Spleen (tissue), 11 donors: ENCODE results near the gene SPATS2. TPM values are rescaled to one million over a fixed set of nuclear protein-coding genes. Genes with fewer than 3 reads are reported as not detected.

Experiments
- DNase-seq: peaks from one replicate; pipeline ENCODE4 v3.0.0-alpha.2; 2020
- H3K27ac ChIP-seq, 8 donors: fragments of 200-600 bp; sonication (generic) in 7 of 8; 1 replicate in 4 of 8; 2 replicates in 4 of 8; pipeline versions ENCODE4 v1.5.0 to v1.8.0; 2016 to 2021; ENCODE audit warnings: inconsistent platforms in 4 of 8, mild to moderate bottlenecking in 4 of 8, moderate library complexity in 1 of 8
- H3K27me3 ChIP-seq, 7 donors: fragments of 200-600 bp; sonication (generic) in 6 of 7; replicated peaks in 1 of 7; 1 replicate in 4 of 7; 2 replicates in 3 of 7; pipeline versions ENCODE4 v1.5.0 to v1.8.0; 2016 to 2021; ENCODE audit warnings: inconsistent platforms in 3 of 7, mild to moderate bottlenecking in 1 of 7
- H3K36me3 ChIP-seq, 6 donors: fragments of 200-600 bp; sonication (generic) in 5 of 6; 1 replicate in 4 of 6; 2 replicates in 2 of 6; pipeline versions ENCODE4 v1.5.0 to v1.8.0; 2016 to 2021; ENCODE audit warnings: inconsistent platforms in 2 of 6
- H3K4me1 ChIP-seq, 6 donors: fragments of 200-600 bp; sonication (generic) in 5 of 6; 1 replicate in 3 of 6; 2 replicates in 3 of 6; pipeline versions ENCODE4 v1.5.0 to v1.8.0; 2016 to 2021; ENCODE audit warnings: inconsistent platforms in 3 of 6
- H3K4me3 ChIP-seq, 8 donors: fragments of 200-600 bp; sonication (generic) in 7 of 8; 1 replicate in 4 of 8; 2 replicates in 4 of 8; pipeline versions ENCODE4 v1.5.0 to v1.8.0; 2016 to 2021; ENCODE audit warnings: inconsistent platforms in 4 of 8, mild to moderate bottlenecking in 4 of 8, moderate library complexity in 2 of 8
- H3K9me3 ChIP-seq, 8 donors: fragments of 200-600 bp; sonication (generic) in 7 of 8; 1 replicate in 4 of 8; 2 replicates in 4 of 8; pipeline versions ENCODE4 v1.5.0 to v1.8.0; 2016 to 2021; ENCODE audit warnings: inconsistent platforms in 4 of 8
- POLR2A ChIP-seq, 3 donors: fragments of 450-650 bp; IDR thresholded peaks; one replicate each; pipeline ENCODE4 v1.5.1; 2017; ENCODE audit warnings: antibody characterized with exemption in 3 of 3, mild to moderate bottlenecking in 1 of 3
- POLR2AphosphoS5 ChIP-seq, 3 donors: sonication (generic); formaldehyde crosslinking; IDR thresholded peaks; one replicate each; pipeline ENCODE4 v1.5.1; 2017; ENCODE audit warnings: antibody characterized with exemption in 3 of 3
- WGBS, 5 donors: extraction: QIAGEN DNeasy Blood & Tissue Kit in 3 of 5; methylation state at CpG; one replicate each; pipeline versions ENCODE4 v1.1.5 to v1.1.7; 2013 to 2018; 5-methylcytosine and 5-hydroxymethylcytosine counted together
- intact Hi-C: fragments of 100-400 bp; cut with DNase I; formaldehyde crosslinking; loops from one replicate; pipeline ENCODE4 v1.15.0; 2023; ENCODE audit warnings: low total_unique reads
- polyA plus RNA-seq, 3 donors: library from polyadenylated mRNA; stranded (reverse); fragments of 200-250 nt; gene quantifications; one replicate each; pipeline ENCODE4 v1.2.1, GENCODE V29; 2013
- total RNA-seq, 7 donors: library from RNA; depleted of rRNA in 3 of 7; stranded (reverse); fragments of >200 nt in 3 of 7; fragmentation: NEBNext Ultra II Directional in 4 of 7; extraction: Animal tissue kit (Norgen Biotek cat#: 25700) in 4 of 7; gene quantifications; one replicate each; pipeline versions ENCODE4 v1.1.0 to v1.2.1, GENCODE V29; 2016 to 2021
- TF ChIP-seq, protein P1 (sequence below), 11 experiments: fragments of 200-600 bp in 7 of 11; fragments of 450-650 bp in 4 of 11; sonication (generic) in 4 of 11; IDR thresholded peaks in 8 of 11; conservative IDR thresholded peaks in 3 of 11; 1 replicate in 7 of 11; 2 replicates in 4 of 11; pipeline versions ENCODE4 v1.4.0 to v1.8.0; 2016 to 2021; ENCODE audit warnings: antibody characterized with exemption in 11 of 11, inconsistent platforms in 4 of 11, mild to moderate bottlenecking in 1 of 11
- donor health status: healthy with polysubstance abuse.
- donor health status: DM: no; HTN: no; CAD: no; lungs with moderate emphysema.
- donor health status: DM: no; HTN: no; CAD: no.
- donor health status: Bipolar disorder and iron deficiency.
- donor health status: healthy.
- donor health status: DM: no; HTN: no; CAD: no.
- donor health status: DM: yes; HTN: yes; CAD: no.

SPATS2 gene
- total and polyA plus RNA-seq, 10 donors, result 7.1 to 27.0 (median 19.0) TPM

DNA sequence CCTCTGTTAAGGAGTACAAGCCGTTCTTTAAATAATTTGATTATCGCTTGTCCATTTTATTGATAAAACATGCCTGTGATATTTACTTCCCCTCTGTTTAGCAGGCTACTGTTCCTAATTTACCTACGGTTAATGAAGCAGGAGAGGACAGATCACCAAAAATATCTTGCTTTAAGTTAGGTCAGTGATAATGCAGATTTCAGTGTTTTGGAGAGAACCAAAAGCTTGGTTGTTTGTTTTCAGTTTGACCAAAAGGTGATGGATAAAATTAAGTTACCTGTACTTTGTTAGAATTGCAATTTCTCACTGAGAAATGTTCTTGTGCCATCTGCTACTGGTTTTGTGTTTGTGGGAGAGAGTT, 958 bp downstream of the SPATS2 start:
- intact Hi-C loops, result no loop called here
- peak overlapping the region in 7 of 8 donors; percentile 69 to 95 (median 84) for H3K4me3 ChIP-seq
- H3K9me3 ChIP-seq, result no peaks in the 10 kb centered on the region
- peak overlapping the region in 7 of 8 donors; percentile 85 to 96 (median 93) for H3K27ac ChIP-seq
- no peak for DNase-seq
- H3K4me1 ChIP-seq, result peaks cover 13 to 51% (median 41%) of the 10 kb centered on the region in 6 donors
- H3K36me3 ChIP-seq, result peaks cover 0 to 3% (median 0%) of the 10 kb centered on the region in 6 donors
- H3K27me3 ChIP-seq, result no peaks in the 10 kb centered on the region
- TF ChIP-seq POLR2A (IDR thresholded peaks at IDR 0.05) (no peak), POLR2AphosphoS5 (IDR thresholded peaks at IDR 0.05) (no peak)
- TF ChIP-seq, protein P1, sequence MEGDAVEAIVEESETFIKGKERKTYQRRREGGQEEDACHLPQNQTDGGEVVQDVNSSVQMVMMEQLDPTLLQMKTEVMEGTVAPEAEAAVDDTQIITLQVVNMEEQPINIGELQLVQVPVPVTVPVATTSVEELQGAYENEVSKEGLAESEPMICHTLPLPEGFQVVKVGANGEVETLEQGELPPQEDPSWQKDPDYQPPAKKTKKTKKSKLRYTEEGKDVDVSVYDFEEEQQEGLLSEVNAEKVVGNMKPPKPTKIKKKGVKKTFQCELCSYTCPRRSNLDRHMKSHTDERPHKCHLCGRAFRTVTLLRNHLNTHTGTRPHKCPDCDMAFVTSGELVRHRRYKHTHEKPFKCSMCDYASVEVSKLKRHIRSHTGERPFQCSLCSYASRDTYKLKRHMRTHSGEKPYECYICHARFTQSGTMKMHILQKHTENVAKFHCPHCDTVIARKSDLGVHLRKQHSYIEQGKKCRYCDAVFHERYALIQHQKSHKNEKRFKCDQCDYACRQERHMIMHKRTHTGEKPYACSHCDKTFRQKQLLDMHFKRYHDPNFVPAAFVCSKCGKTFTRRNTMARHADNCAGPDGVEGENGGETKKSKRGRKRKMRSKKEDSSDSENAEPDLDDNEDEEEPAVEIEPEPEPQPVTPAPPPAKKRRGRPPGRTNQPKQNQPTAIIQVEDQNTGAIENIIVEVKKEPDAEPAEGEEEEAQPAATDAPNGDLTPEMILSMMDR (IDR thresholded peaks at IDR 0.05 in 8 of 11, conservative IDR thresholded peaks at IDR 0.05 in 3 of 11), result no peak
- WGBS, 5 donors, result 22 to 35% (median 31%) methylated on average over 3 of the region's 3 CpGs

DNA sequence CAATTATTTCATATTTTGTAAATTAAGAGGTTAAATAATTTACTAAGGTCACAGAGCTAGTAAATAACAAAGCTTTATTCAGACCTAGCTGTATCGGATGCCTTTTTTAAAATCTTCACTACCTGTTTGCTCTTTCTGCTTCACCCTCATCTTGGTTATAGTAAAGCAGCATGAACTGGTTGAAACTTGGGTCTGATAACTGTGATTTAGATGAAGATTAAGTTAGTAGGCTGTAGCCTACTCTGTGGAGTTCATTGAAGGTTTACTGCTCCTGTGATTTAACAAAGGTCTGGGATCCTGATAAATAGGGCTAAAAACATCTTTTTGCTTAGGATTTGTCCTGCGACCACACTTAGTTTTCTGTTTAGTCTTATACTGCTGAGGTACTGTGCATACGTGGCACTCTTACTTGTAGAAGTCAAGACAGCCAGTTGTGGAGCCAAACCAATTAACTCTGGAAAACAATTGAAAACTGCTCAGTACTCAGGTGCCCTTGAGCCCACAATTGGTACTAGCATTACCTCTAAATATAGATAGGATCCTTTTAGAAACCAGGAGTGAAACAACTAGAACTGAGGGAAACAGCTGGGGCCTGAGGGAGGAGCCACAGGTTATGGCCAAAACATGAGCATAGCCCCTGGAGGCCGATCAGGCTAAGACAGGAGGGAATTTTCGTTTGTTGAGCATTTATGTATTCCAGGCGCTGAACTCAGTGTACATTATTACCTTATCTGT, 2.3 kb downstream of the SPATS2 start:
- 32 to 51% (median 46%) methylated on average over 6 of the region's 6 CpGs for WGBS, 5 donors
- H3K27ac ChIP-seq, result peak overlapping the region in 7 of 8 donors; percentile 4 to 96 (median 93)
- DNase-seq, result no peak

DNA sequence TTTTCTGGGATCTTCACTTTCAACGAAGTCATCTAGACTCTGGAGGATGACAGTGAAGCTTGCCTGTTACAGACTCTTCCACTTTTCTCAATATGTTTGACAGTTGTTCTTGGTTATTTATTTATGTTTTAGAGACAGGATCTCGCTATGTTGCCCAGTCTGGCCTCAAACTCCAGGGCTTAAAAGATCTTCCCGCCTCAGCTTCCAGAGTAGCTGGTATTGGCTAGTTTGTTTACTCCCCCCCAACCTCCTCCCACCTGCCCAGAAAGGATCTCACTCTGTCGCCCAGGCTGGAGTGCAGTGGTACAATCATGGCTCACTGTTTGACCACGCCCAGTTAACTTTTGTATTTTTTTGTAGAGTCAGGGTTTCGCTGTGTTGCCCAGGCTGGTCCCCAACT, 3.3 kb downstream of the SPATS2 start:
- no peaks in the 10 kb centered on the region for H3K27me3 ChIP-seq
- H3K9me3 ChIP-seq, result no peaks in the 10 kb centered on the region
- TF ChIP-seq, protein P1 (IDR thresholded peaks at IDR 0.05 in 8 of 11, conservative IDR thresholded peaks at IDR 0.05 in 3 of 11), result no peak
- TF ChIP-seq POLR2A (IDR thresholded peaks at IDR 0.05), result no peak
- no peak for TF ChIP-seq POLR2AphosphoS5 (IDR thresholded peaks at IDR 0.05)
- intact Hi-C loops, result no loop called here
- peaks cover 0 to 9% (median 0%) of the 10 kb centered on the region in 6 donors for H3K36me3 ChIP-seq
- DNase-seq, result no peak
- H3K4me1 ChIP-seq, result peaks cover 13 to 42% (median 37%) of the 10 kb centered on the region in 6 donors
- peak overlapping the region in 5 of 8 donors; percentile 1 to 96 (median 93) for H3K27ac ChIP-seq
- no peak overlapping the region for H3K4me3 ChIP-seq
- WGBS, 5 donors, result 92 to 96% (median 94%) methylated on average over 6 of the region's 6 CpGs

More for the DNA sequence above, 2.3 kb downstream of the SPATS2 start:
- Histone ChIP-seq H3K9me3 (no peaks in the 10 kb centered on the region), H3K27me3 (no peaks in the 10 kb centered on the region), H3K36me3 (peaks cover 0 to 9% (median 0%) of the 10 kb centered on the region in 6 donors), H3K4me1 (peaks cover 13 to 50% (median 41%) of the 10 kb centered on the region in 6 donors), H3K4me3 (peak overlapping the region in 2 of 8 donors; percentile 13 to 73)
- intact Hi-C loops, result no loop called here
- TF ChIP-seq POLR2A (IDR thresholded peaks at IDR 0.05), result no peak
- TF ChIP-seq POLR2AphosphoS5 (IDR thresholded peaks at IDR 0.05), result no peak
- TF ChIP-seq, protein P1 (IDR thresholded peaks at IDR 0.05 in 8 of 11, conservative IDR thresholded peaks at IDR 0.05 in 3 of 11), result peak in 7 of 11 experiments; percentile 18 to 52 (median 42)

DNA sequence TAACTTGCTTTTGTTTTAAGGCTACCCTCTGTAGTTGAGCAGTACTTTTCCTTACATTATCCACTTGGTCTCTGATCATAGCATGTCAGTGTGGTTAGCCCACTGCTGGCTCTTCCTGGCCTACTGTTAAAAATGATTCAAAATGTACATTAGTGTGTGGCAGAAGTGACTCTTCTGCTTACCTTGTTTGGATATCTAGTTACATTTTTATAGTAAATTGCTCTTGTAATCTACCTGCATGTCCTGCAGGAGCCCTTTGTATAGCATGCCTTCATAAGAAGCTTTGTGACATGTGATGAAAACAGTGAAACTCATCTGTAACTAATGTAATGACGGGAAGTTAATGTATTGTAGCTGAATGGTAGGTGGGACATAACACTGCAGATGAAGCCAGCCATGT, 8.1 kb downstream of the SPATS2 start:
- intact Hi-C loops, result no loop called here
- H3K27me3 ChIP-seq, result no peaks in the 10 kb centered on the region
- 89 to 97% (median 94%) methylated on average over 1 of the region's 1 CpG for WGBS, 5 donors
- H3K27ac ChIP-seq, result no peak overlapping the region
- TF ChIP-seq POLR2A (IDR thresholded peaks at IDR 0.05), result no peak
- no peak for TF ChIP-seq POLR2AphosphoS5 (IDR thresholded peaks at IDR 0.05)
- TF ChIP-seq, protein P1 (IDR thresholded peaks at IDR 0.05 in 8 of 11, conservative IDR thresholded peaks at IDR 0.05 in 3 of 11), result no peak
- no peak for DNase-seq
- H3K4me3 ChIP-seq, result no peak overlapping the region
- no peaks in the 10 kb centered on the region for H3K9me3 ChIP-seq
- peaks cover 0 to 9% (median 0%) of the 10 kb centered on the region in 6 donors for H3K36me3 ChIP-seq
- peaks cover 0 to 5% (median 0%) of the 10 kb centered on the region in 6 donors for H3K4me1 ChIP-seq
